HepG2 (cell line): ENCODE results near the gene VARS1. TPM values are rescaled to one million over a fixed set of nuclear protein-coding genes. Genes with fewer than 3 reads are reported as not detected.
"Not testable (repeated sequence)": the region's sequence is repeated elsewhere in the genome, so short reads cannot be mapped to it uniquely, and the experiment has no call there.

Source experiments
- ATAC-seq: fragments of 200-7000 bp; cut with Tn5 transposase; 3 replicates; pipeline ENCODE4 v1.9.1; 2020; ENCODE audit warnings: mild to moderate bottlenecking, moderate library complexity
- BruUV-seq: library from RNA; stranded (reverse); fragments of 400-500 nt; replicated peaks from 2 replicates; lab custom pipeline; 2021; lab: Mats Ljungman, UMichigan
- CTCF ChIA-PET: fragments of 300-600 bp; formaldehyde crosslinking; extraction: SDS; loops from one replicate; lab custom pipeline; 2021; ENCODE audit warnings: low total read pairs, inconsistent platforms, low intra/inter-chr PET ratio; lab: Yijun Ruan, JAX
- POLR2A ChIA-PET: fragments of 350-600 bp; sonication (Branson Sonifier 250); formaldehyde crosslinking; loops from one replicate; lab custom pipeline; 2020; ENCODE audit warnings: antibody characterized with exemption, inconsistent platforms; lab: Yijun Ruan, JAX
- DNase-seq: peaks from one replicate; pipeline ENCODE4 v3.0.0-alpha.2; 2015; ENCODE audit warnings: low spot score
- FAIRE-seq: peaks from 3 replicates; lab custom pipeline; 2011; peaks lifted over from hg19 to GRCh38; lab: Jason Lieb, UNC
- H2AFZ ChIP-seq: one replicate; pipeline ENCODE4 v1.6.1; 2011; ENCODE audit warnings: low read length, inconsistent platforms
- H3K27ac ChIP-seq: fragments of 300-600 bp; 3 replicates; pipeline ENCODE4 v1.8.0; 2011; ENCODE audit warnings: mixed run types, mild to moderate bottlenecking, mixed read lengths, low read length, inconsistent platforms; ENCODE audit not compliant: insufficient read depth; ENCODE audit errors: extremely low read length
- H3K27me3 ChIP-seq, 2 experiments: fragments of 200-600 bp in 1 of 2; 2 replicates in 1 of 2; 3 replicates in 1 of 2; pipeline versions ENCODE4 v1.6.0 to v1.8.0; 2011; ENCODE audit warnings: low read length in 2 of 2, mild to moderate bottlenecking in 2 of 2, moderate library complexity in 2 of 2, inconsistent platforms in 1 of 2; ENCODE audit not compliant: insufficient read depth in 2 of 2, control insufficient read depth in 1 of 2
- H3K36me3 ChIP-seq, 2 experiments: fragments of 200-600 bp in 1 of 2; replicated peaks in 1 of 2; 2 replicates in 1 of 2; 3 replicates in 1 of 2; pipeline versions ENCODE4 v1.5.1 to v1.8.0; 2011; ENCODE audit warnings: low read length in 2 of 2, inconsistent platforms in 1 of 2; ENCODE audit not compliant: insufficient read depth in 2 of 2, control insufficient read depth in 1 of 2
- H3K4me1 ChIP-seq: 2 replicates; pipeline ENCODE4 v1.5.1; 2012; ENCODE audit warnings: low read length, inconsistent platforms; ENCODE audit not compliant: insufficient read depth
- H3K4me2 ChIP-seq: 2 replicates; pipeline ENCODE4 v1.6.0; 2011; ENCODE audit warnings: low read depth, low read length, inconsistent platforms
- H3K4me3 ChIP-seq, 3 experiments: fragments of 200-600 bp in 1 of 3; sonication (generic), shearing (Covaris generic) in 1 of 3; replicated peaks in 1 of 3; 2 replicates each; pipeline ENCODE4 v1.5.1; 2011 to 2016; ENCODE audit warnings: low read length in 3 of 3, inconsistent platforms in 2 of 3, low read depth in 2 of 3, mild to moderate bottlenecking in 2 of 3, control low read depth in 1 of 3, mixed read lengths in 1 of 3; ENCODE audit not compliant: insufficient read depth in 1 of 3
- H3K79me2 ChIP-seq: one replicate; pipeline ENCODE4 v1.6.1; 2011; ENCODE audit warnings: low read length, inconsistent platforms; ENCODE audit not compliant: insufficient read depth
- H3K9ac ChIP-seq: 2 replicates; pipeline ENCODE4 v1.6.0; 2011; ENCODE audit warnings: mild to moderate bottlenecking, low read depth, low read length, inconsistent platforms; ENCODE audit not compliant: insufficient read depth
- H3K9me3 ChIP-seq: 2 replicates; pipeline ENCODE4 v1.5.1; 2012; ENCODE audit warnings: mild to moderate bottlenecking, low read length
- H4K20me1 ChIP-seq: 2 replicates; pipeline ENCODE4 v1.6.0; 2011; ENCODE audit warnings: inconsistent platforms, mild to moderate bottlenecking, low read length, moderate library complexity; ENCODE audit not compliant: insufficient read depth
- AGO1 ChIP-seq: fragments of 200-400 bp; formaldehyde crosslinking; IDR thresholded peaks from 2 replicates; pipeline ENCODE4 v1.6.1; 2017; ENCODE audit warnings: mild to moderate bottlenecking, low read depth, low read length, moderate library complexity; ENCODE audit not compliant: poor library complexity, severe bottlenecking
- ERF ChIP-seq: IDR thresholded peaks from 2 replicates; pipeline ENCODE4 v1.6.1; 2018; ENCODE audit warnings: missing biosample characterization, missing genetic modification reagents
- ZBTB38 ChIP-seq: sonication (generic); formaldehyde crosslinking; IDR thresholded peaks from 2 replicates; pipeline ENCODE4 v1.5.1; 2020; ENCODE audit warnings: mild to moderate bottlenecking, missing genetic modification reagents
- ZBTB40 ChIP-seq, 2 experiments: fragments of 450-650 bp in 1 of 2; sonication (generic) in 1 of 2; formaldehyde crosslinking in 1 of 2; IDR thresholded peaks; 2 replicates each; pipeline versions ENCODE4 v1.6.1 to v1.8.0; 2016 to 2022; ENCODE audit warnings: antibody characterized with exemption in 1 of 2, mild to moderate bottlenecking in 1 of 2, missing genetic modification reagents in 1 of 2
- ZNF121 ChIP-seq: sonication (generic); formaldehyde crosslinking; IDR thresholded peaks from 2 replicates; pipeline ENCODE4 v1.5.0; 2020; ENCODE audit warnings: mild to moderate bottlenecking, missing genetic modification reagents
- ZNF441 ChIP-seq: sonication (generic); formaldehyde crosslinking; IDR thresholded peaks from 2 replicates; pipeline ENCODE4 v1.7.0; 2021; ENCODE audit warnings: missing genetic modification reagents, borderline replicate concordance
- WGBS: methylation state at CpG from one replicate; pipeline ENCODE4 v1.1.6; 2017; ENCODE audit warnings: low lambda C conversion rate; 5-methylcytosine and 5-hydroxymethylcytosine counted together
- in situ Hi-C: cut with HindIII; loops from 2 replicates; pipeline ENCODE4 v1.10.0; 2017; ENCODE audit warnings: low pct_unique_long_range_greater_than_20kb; ENCODE audit not compliant: extremely low pct_ligation_motif_present
- intact Hi-C: fragments of 100-400 bp; cut with micrococcal nuclease; formaldehyde crosslinking; loops from one replicate; pipeline ENCODE4 v1.10.0; 2022; ENCODE audit not compliant: unreplicated experiment
- polyA plus RNA-seq, 8 experiments: library from polyadenylated mRNA; depleted of rRNA in 3 of 8; stranded (reverse) in 7 of 8; unstranded in 1 of 8; fragments of >200 nt; fragmentation: Illumina TruSeq in 4 of 8; extraction: Trizol in 4 of 8; gene quantifications; 2 replicates each; pipeline versions ENCODE4 v1.2.1 to v1.2.3, GENCODE V29; 2011 to 2016; ENCODE audit warnings: low read depth in 4 of 8, missing spikeins in 1 of 8, mixed read lengths in 1 of 8; ENCODE audit not compliant: insufficient read depth in 1 of 8
- total RNA-seq, 5 experiments: library from RNA; depleted of rRNA; stranded (reverse); fragments of >200 nt; fragmentation: Illumina TruSeq; extraction: Trizol; gene quantifications; 2 replicates each; pipeline ENCODE4 v1.2.3, GENCODE V29; 2016; ENCODE audit warnings: low read depth in 1 of 5

Gene VARS1
- total and polyA plus RNA-seq, 2 of the 13 experiments (the other 11 are each of a cell fraction or from before 2014, with no cell fraction given): 14.7 to 56.1 TPM

- CTCF ChIA-PET; FAIRE-seq; BruUV-seq; H3K9me3 ChIP-seq; H3K36me3 ChIP-seq; H4K20me1 ChIP-seq; intact Hi-C loops; in situ Hi-C loops; ATAC-seq; DNase-seq; H2AFZ ChIP-seq; H3K27me3 ChIP-seq; TF ChIP-seq ZBTB40 (IDR thresholded peaks at IDR 0.05): not testable (repeated sequence)
- peaks cover 27% of the 10 kb centered on the region for H3K79me2 ChIP-seq
- H3K9ac ChIP-seq: peak overlapping the region; percentile 72
- H3K27ac ChIP-seq: peak overlapping the region; percentile 86
- POLR2A ChIA-PET: interaction anchor here (0.7 to 6.9 kb wide), 14 partner anchors 11 to 169 kb away, joined by 3 to 66 read pairs (median 4); partner anchors contain the start of genes APOM, LSM2, VARS1 and VWA7
- peak; percentile 7; the same call in 1 of the 2 replicates for TF ChIP-seq ERF (CRISPR knock-in tag)
- peak; percentile 56; the same call in 1 of the 2 replicates for TF ChIP-seq ZNF441
- peak; percentile 14 for TF ChIP-seq AGO1
- 0 out of 2 replicates have a peak, but pooled peaks have one; percentile 37 for TF ChIP-seq ZBTB40 (CRISPR knock-in tag; IDR thresholded peaks at IDR 0.05)
- peak; percentile 66; the same call in 1 of the 2 replicates for TF ChIP-seq ZBTB38 (CRISPR knock-in tag)
- peak; percentile 62; the same call in 1 of the 2 replicates for TF ChIP-seq ZNF121
- H3K4me3 ChIP-seq: peak overlapping the region in 1 of 3 experiments; percentile 45; a peak in 3 of 6 replicates
- WGBS: 68% methylated on average over 10 of the region's 10 CpGs
- peak overlapping the region; percentile 76 for H3K4me2 ChIP-seq
- peaks cover 51% of the 10 kb centered on the region for H3K4me1 ChIP-seq
Measured at GRCh38 chr6:31820399-31820798, 24.8 kb upstream of the VARS1 start.
